Transverse colon (tissue), 4 donors: ENCODE results near the gene SLX4. TPM values are rescaled to one million over a fixed set of nuclear protein-coding genes. Genes with fewer than 3 reads are reported as not detected.

ENCODE experiments used
- DNase-seq: peaks from one replicate; pipeline ENCODE4 v3.0.0-alpha.2; 2019
- H3K27ac ChIP-seq, 4 donors: fragments of 200-600 bp; sonication (generic); 2 replicates each; pipeline ENCODE4 v1.5.1; 2016 to 2018; ENCODE audit warnings: inconsistent platforms in 4 of 4
- H3K27me3 ChIP-seq: fragments of 200-600 bp; sonication (generic); 2 replicates; pipeline ENCODE4 v1.5.1; 2017; ENCODE audit warnings: inconsistent platforms
- H3K36me3 ChIP-seq, 4 donors: fragments of 200-600 bp; sonication (generic); 2 replicates each; pipeline ENCODE4 v1.5.1; 2017 to 2019; ENCODE audit warnings: inconsistent platforms in 4 of 4
- H3K4me1 ChIP-seq, 4 donors: fragments of 200-600 bp; sonication (generic); 2 replicates each; pipeline ENCODE4 v1.5.1; 2017 to 2020; ENCODE audit warnings: inconsistent platforms in 4 of 4
- H3K4me3 ChIP-seq, 4 donors: fragments of 200-600 bp; sonication (generic); 1 replicate in 1 of 4; 2 replicates in 3 of 4; pipeline versions ENCODE4 v1.5.1 to v1.6.1; 2017 to 2019; ENCODE audit warnings: inconsistent platforms in 4 of 4
- H3K9me3 ChIP-seq, 2 donors: fragments of 200-600 bp; sonication (generic); 2 replicates each; pipeline ENCODE4 v1.5.1; 2017 to 2019; ENCODE audit warnings: inconsistent platforms in 2 of 2
- EP300 ChIP-seq: sonication (generic); formaldehyde crosslinking; IDR thresholded peaks from one replicate; pipeline ENCODE4 v1.6.1; 2017; ENCODE audit warnings: antibody characterized with exemption, low read depth
- POLR2A ChIP-seq: fragments of 450-650 bp; IDR thresholded peaks from one replicate; pipeline ENCODE4 v1.6.1; 2016; ENCODE audit warnings: antibody characterized with exemption, mild to moderate bottlenecking, moderate library complexity
- POLR2AphosphoS5 ChIP-seq, 3 donors: sonication (generic); formaldehyde crosslinking; IDR thresholded peaks; one replicate each; pipeline ENCODE4 v1.6.1; 2016; ENCODE audit warnings: antibody characterized with exemption in 3 of 3
- WGBS, 2 donors: methylation state at CpG; one replicate each; pipeline ENCODE4 v1.1.5; 2018; ENCODE audit warnings: low coverage in 1 of 2; 5-methylcytosine and 5-hydroxymethylcytosine counted together
- in situ Hi-C, 4 donors: fragments of 200-750 bp; cut with MboI; loops; one replicate each; pipeline versions ENCODE4 v1.15.0 to v1.15.1; 2017; ENCODE audit warnings: low sequenced_read_pairs in 3 of 4, low pct_ligation_motif_present in 1 of 4, low pct_unique_long_range_greater_than_20kb in 1 of 4
- intact Hi-C: fragments of 100-400 bp; cut with DNase I; formaldehyde crosslinking; loops from one replicate; pipeline ENCODE4 v1.15.1; 2023; ENCODE audit warnings: low total_unique reads
- total RNA-seq, 4 donors: library from RNA; depleted of rRNA; stranded (reverse); fragments of >200 nt; gene quantifications; one replicate each; pipeline ENCODE4 v1.1.0, GENCODE V29; 2016
- TF ChIP-seq, protein P1 (sequence below), 5 experiments: fragments of 200-600 bp in 3 of 5; fragments of 450-650 bp in 2 of 5; sonication (generic) in 3 of 5; IDR thresholded peaks; 1 replicate in 2 of 5; 2 replicates in 3 of 5; pipeline ENCODE4 v1.5.1; 2016 to 2017; ENCODE audit warnings: antibody characterized with exemption in 5 of 5, inconsistent platforms in 3 of 5, mild to moderate bottlenecking in 2 of 5, moderate library complexity in 1 of 5

SLX4 gene
- total RNA-seq, 4 donors from 2014 or later: 3.0 to 11.5 (median 4.9) TPM

DNA sequence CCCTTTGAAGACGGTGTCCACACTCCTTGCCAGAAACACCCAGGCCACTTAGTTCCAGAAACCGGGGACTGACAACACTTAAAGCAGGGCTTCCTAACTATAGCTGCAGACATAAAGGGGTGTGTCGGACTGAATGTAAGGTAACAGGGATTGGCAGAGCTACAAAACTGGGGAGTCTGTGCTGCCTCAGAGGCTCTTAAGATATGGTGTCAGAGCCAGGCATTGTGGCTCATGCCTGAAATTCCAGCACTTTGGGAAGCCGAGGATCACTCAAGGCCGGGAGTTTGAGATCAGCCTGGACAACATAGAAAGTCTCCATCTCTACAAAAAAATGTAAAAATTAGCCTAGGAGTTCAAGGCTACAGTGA lies 20.0 kb downstream of the SLX4 start:
- Histone ChIP-seq H3K4me3 (no peak overlapping the region), H3K36me3 (no peaks in the 10 kb centered on the region), H3K4me1 (no peaks in the 10 kb centered on the region), H3K27me3 (no peaks in the 10 kb centered on the region), H3K27ac (no peak overlapping the region), H3K9me3 (no peaks in the 10 kb centered on the region)
- in situ Hi-C loops: no loop called here
- intact Hi-C loops: no loop called here
- 73 to 96% methylated on average over 2 to 5 of the region's 5 CpGs for WGBS, 2 donors
- DNase-seq: no peak
- TF ChIP-seq, protein P1, sequence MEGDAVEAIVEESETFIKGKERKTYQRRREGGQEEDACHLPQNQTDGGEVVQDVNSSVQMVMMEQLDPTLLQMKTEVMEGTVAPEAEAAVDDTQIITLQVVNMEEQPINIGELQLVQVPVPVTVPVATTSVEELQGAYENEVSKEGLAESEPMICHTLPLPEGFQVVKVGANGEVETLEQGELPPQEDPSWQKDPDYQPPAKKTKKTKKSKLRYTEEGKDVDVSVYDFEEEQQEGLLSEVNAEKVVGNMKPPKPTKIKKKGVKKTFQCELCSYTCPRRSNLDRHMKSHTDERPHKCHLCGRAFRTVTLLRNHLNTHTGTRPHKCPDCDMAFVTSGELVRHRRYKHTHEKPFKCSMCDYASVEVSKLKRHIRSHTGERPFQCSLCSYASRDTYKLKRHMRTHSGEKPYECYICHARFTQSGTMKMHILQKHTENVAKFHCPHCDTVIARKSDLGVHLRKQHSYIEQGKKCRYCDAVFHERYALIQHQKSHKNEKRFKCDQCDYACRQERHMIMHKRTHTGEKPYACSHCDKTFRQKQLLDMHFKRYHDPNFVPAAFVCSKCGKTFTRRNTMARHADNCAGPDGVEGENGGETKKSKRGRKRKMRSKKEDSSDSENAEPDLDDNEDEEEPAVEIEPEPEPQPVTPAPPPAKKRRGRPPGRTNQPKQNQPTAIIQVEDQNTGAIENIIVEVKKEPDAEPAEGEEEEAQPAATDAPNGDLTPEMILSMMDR (IDR thresholded peaks at IDR 0.05): no peak
- TF ChIP-seq POLR2A (no peak), POLR2AphosphoS5 (IDR thresholded peaks at IDR 0.05) (no peak), EP300 (no peak)

DNA sequence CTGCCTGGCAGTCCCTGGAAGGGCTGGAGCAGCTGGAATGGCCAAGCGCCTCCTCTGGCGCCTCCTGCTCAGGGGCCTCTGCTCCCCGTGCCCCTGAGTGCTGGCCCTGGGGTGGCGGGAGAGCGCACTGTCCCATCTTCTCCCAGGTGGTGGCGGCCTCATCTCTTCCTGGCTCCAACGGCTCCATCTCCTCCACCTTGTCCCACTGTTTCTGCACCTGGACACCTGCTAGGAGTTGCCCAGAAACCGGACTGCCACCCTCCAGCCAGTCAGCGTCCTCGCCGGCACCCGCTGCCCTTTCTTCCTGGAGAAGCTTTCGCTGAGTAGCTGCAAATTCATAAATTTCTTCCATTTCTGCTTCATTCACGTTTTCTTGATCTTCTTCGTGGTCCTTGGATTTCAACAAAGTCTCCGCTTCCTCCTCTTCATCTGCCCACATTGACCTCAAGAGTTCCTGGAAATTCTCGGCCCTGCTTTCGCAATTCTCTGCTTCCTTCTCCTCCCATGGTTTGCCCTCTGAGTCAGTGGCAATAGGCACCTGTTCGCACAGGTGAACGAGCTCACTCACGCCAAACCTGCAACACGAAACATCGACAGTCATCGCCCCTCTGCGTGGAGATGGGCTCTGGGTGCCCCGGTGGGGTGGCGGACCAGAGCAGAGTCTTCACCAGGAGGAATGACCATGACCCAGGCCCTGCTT lies 20.5 kb downstream of the SLX4 start:
- H3K27me3 ChIP-seq: no peaks in the 10 kb centered on the region
- H3K9me3 ChIP-seq: no peaks in the 10 kb centered on the region
- H3K27ac ChIP-seq: no peak overlapping the region
- TF ChIP-seq EP300: no peak
- TF ChIP-seq POLR2AphosphoS5 (IDR thresholded peaks at IDR 0.05): no peak
- TF ChIP-seq, protein P1 (IDR thresholded peaks at IDR 0.05): no peak
- TF ChIP-seq POLR2A: no peak
- in situ Hi-C loops (no loop called here), intact Hi-C loops (no loop called here)
- WGBS, 2 donors: 84 to 90% methylated on average over 20 to 27 of the region's 27 CpGs
- H3K4me1 ChIP-seq: no peaks in the 10 kb centered on the region
- H3K4me3 ChIP-seq: no peak overlapping the region
- H3K36me3 ChIP-seq: no peaks in the 10 kb centered on the region
- no peak for DNase-seq

DNA sequence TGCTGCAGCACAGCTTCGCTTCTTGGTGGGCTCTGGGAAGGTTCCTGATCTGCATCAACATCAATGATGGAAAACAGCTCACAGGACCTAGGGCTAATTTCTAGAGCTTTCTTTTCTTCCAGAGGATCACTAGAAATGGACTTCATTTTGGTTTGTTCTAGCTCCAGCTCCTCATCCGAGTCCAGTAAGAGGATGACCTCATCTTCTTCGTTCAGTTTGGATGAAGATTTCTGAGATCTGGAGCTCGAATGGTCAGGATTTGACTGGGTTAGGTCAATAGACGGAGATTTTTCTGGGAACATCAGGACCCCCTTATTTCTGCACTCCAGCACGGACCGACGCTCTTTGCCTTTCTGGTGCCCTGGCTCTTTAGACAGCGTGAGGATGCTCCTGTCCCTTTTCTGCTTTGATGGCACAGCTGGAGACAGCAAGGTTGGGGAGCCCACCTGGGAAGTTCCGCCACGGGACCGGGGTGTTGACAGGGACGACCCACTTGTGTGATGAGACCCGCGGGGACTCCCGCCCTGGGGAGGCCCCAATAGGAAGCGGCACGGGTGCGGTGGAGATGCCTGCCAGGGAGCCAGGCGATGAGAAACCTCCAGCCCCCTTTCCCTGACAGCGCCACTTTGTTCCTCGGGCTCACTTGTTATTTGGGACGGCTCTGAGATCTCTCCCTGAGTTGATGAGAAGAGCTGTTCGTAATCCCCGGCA lies 21.3 kb downstream of the SLX4 start:
- H3K9me3 ChIP-seq: no peaks in the 10 kb centered on the region
- H3K27me3 ChIP-seq: no peaks in the 10 kb centered on the region
- no peak overlapping the region for H3K27ac ChIP-seq
- no peak for DNase-seq
- no peaks in the 10 kb centered on the region for H3K36me3 ChIP-seq
- WGBS, 2 donors: 94 to 100% methylated on average over 5 to 25 of the region's 25 CpGs
- TF ChIP-seq, protein P1 (IDR thresholded peaks at IDR 0.05): no peak
- TF ChIP-seq EP300: no peak
- TF ChIP-seq POLR2A: no peak
- no peak for TF ChIP-seq POLR2AphosphoS5 (IDR thresholded peaks at IDR 0.05)
- no peak overlapping the region for H3K4me3 ChIP-seq
- H3K4me1 ChIP-seq: no peaks in the 10 kb centered on the region
- intact Hi-C loops (no loop called here), in situ Hi-C loops (no loop called here)

DNA sequence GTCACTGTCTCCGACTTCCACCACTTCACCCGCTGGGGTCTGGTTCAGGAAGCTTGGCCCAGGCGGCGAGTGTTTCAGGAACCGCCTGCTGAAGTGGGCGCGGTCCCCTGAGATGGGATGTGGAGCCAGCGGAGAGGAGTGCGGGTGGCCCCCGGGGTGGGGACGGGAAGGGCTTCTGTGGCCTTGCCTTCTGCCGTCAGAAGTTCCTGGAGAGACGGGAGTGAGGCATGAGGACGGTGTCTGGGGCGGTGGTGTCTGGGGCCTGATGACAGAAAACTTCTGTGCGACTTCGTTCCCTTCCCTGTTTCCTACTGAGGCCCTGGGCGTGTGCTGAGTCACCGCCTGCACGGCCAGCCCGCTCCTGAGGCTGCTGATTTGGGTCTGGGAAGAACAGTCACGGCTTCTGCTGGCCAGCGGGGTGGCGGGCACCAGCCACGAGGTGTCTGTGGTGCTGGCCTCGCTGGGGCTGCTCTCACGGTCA lies 21.9 kb downstream of the SLX4 start:
- DNase-seq: no peak
- no peak overlapping the region for H3K27ac ChIP-seq
- no peaks in the 10 kb centered on the region for H3K4me1 ChIP-seq
- 90% methylated on average over 27 of the region's 27 CpGs; no CpG with 5 or more reads in 1 of the 2 donors for WGBS, 2 donors
- no peak overlapping the region for H3K4me3 ChIP-seq
- H3K9me3 ChIP-seq: no peaks in the 10 kb centered on the region
- no peak for TF ChIP-seq POLR2A
- TF ChIP-seq POLR2AphosphoS5 (IDR thresholded peaks at IDR 0.05): no peak
- TF ChIP-seq, protein P1 (IDR thresholded peaks at IDR 0.05): no peak
- TF ChIP-seq EP300: no peak
- H3K36me3 ChIP-seq: no peaks in the 10 kb centered on the region
- H3K27me3 ChIP-seq: no peaks in the 10 kb centered on the region
- intact Hi-C loops: no loop called here
- in situ Hi-C loops: no loop called here
